ENCODE data around the gene CCDC187. TPM values are rescaled to one million over a fixed set of nuclear protein-coding genes. Genes with fewer than 3 reads are reported as not detected.

Gene CCDC187
- total RNA-seq, 1 experiment from 2014 or later = 0.04 TPM

- H3K9me3 Mint-ChIP-seq = no peaks in the 10 kb centered on the region
- ATAC-seq = no peak
- H3K27ac Mint-ChIP-seq = no peak overlapping the region
- H3K4me1 Mint-ChIP-seq = peaks cover 37% of the 10 kb centered on the region
- peaks cover 7% of the 10 kb centered on the region for H3K27me3 Mint-ChIP-seq (ENCODE audit: low read depth)
- CTCF ChIA-PET = interaction anchor here (1.2 to 1.3 kb wide), 3 partner anchors 17 to 116 kb away, joined by 4 to 5 read pairs (median 4); partner anchors contain the start of gene DNLZ
- H3K4me3 Mint-ChIP-seq = no peak overlapping the region; the same call in 1 of the 2 replicates
- no peaks in the 10 kb centered on the region for H3K36me3 Mint-ChIP-seq
- POLR2A ChIA-PET = no interaction called here
- DNase-seq (ENCODE audit: low spot score) = no peak
- TF ChIP-seq ESRRA (CRISPR knock-in tag; IDR thresholded peaks at IDR 0.05; ENCODE audit: borderline replicate concordance) = no peak
- TF ChIP-seq ELF4 (CRISPR knock-in tag; IDR thresholded peaks at IDR 0.05; ENCODE audit: low read depth) = no peak
- TF ChIP-seq FOXP4 (CRISPR knock-in tag; IDR thresholded peaks at IDR 0.05) = no peak
- TF ChIP-seq, protein P1, sequence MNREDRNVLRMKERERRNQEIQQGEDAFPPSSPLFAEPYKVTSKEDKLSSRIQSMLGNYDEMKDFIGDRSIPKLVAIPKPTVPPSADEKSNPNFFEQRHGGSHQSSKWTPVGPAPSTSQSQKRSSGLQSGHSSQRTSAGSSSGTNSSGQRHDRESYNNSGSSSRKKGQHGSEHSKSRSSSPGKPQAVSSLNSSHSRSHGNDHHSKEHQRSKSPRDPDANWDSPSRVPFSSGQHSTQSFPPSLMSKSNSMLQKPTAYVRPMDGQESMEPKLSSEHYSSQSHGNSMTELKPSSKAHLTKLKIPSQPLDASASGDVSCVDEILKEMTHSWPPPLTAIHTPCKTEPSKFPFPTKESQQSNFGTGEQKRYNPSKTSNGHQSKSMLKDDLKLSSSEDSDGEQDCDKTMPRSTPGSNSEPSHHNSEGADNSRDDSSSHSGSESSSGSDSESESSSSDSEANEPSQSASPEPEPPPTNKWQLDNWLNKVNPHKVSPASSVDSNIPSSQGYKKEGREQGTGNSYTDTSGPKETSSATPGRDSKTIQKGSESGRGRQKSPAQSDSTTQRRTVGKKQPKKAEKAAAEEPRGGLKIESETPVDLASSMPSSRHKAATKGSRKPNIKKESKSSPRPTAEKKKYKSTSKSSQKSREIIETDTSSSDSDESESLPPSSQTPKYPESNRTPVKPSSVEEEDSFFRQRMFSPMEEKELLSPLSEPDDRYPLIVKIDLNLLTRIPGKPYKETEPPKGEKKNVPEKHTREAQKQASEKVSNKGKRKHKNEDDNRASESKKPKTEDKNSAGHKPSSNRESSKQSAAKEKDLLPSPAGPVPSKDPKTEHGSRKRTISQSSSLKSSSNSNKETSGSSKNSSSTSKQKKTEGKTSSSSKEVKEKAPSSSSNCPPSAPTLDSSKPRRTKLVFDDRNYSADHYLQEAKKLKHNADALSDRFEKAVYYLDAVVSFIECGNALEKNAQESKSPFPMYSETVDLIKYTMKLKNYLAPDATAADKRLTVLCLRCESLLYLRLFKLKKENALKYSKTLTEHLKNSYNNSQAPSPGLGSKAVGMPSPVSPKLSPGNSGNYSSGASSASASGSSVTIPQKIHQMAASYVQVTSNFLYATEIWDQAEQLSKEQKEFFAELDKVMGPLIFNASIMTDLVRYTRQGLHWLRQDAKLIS (CRISPR knock-in tag; IDR thresholded peaks at IDR 0.05; ENCODE audit: borderline replicate concordance) = no peak
- no peak for TF ChIP-seq JUN (CRISPR knock-in tag; IDR thresholded peaks at IDR 0.05)
- TF ChIP-seq GTF2I (CRISPR knock-in tag; conservative IDR thresholded peaks at IDR 0.05) = no peak
- no peak for TF ChIP-seq ETV6 (CRISPR knock-in tag; IDR thresholded peaks at IDR 0.05)
- no peak for TF ChIP-seq USF2 (CRISPR knock-in tag; IDR thresholded peaks at IDR 0.05)
- TF ChIP-seq E2F4 (CRISPR knock-in tag; IDR thresholded peaks at IDR 0.05; ENCODE audit: borderline replicate concordance, low read depth) = no peak
- TF ChIP-seq NR2C2 (CRISPR knock-in tag; IDR thresholded peaks at IDR 0.05) = no peak
- TF ChIP-seq, protein P2, sequence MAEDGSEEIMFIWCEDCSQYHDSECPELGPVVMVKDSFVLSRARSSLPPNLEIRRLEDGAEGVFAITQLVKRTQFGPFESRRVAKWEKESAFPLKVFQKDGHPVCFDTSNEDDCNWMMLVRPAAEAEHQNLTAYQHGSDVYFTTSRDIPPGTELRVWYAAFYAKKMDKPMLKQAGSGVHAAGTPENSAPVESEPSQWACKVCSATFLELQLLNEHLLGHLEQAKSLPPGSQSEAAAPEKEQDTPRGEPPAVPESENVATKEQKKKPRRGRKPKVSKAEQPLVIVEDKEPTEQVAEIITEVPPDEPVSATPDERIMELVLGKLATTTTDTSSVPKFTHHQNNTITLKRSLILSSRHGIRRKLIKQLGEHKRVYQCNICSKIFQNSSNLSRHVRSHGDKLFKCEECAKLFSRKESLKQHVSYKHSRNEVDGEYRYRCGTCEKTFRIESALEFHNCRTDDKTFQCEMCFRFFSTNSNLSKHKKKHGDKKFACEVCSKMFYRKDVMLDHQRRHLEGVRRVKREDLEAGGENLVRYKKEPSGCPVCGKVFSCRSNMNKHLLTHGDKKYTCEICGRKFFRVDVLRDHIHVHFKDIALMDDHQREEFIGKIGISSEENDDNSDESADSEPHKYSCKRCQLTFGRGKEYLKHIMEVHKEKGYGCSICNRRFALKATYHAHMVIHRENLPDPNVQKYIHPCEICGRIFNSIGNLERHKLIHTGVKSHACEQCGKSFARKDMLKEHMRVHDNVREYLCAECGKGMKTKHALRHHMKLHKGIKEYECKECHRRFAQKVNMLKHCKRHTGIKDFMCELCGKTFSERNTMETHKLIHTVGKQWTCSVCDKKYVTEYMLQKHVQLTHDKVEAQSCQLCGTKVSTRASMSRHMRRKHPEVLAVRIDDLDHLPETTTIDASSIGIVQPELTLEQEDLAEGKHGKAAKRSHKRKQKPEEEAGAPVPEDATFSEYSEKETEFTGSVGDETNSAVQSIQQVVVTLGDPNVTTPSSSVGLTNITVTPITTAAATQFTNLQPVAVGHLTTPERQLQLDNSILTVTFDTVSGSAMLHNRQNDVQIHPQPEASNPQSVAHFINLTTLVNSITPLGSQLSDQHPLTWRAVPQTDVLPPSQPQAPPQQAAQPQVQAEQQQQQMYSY (CRISPR knock-in tag; IDR thresholded peaks at IDR 0.05) = no peak
- TF ChIP-seq ARID4B (CRISPR knock-in tag; IDR thresholded peaks at IDR 0.05; ENCODE audit: borderline replicate concordance) = no peak
- no peak for TF ChIP-seq TCF7 (CRISPR knock-in tag; IDR thresholded peaks at IDR 0.05; ENCODE audit: low read depth)
- TF ChIP-seq FOXK1 (CRISPR knock-in tag; IDR thresholded peaks at IDR 0.05) = no peak
- no peak for TF ChIP-seq NFATC4 (CRISPR knock-in tag; IDR thresholded peaks at IDR 0.05)
Observed at GRCh38 chr9:136246849-136247550, 56.9 kb downstream of the CCDC187 start.
